Caki2 (cell line): ENCODE data around the gene PARD3B. TPM values are rescaled to one million over a fixed set of nuclear protein-coding genes. Genes with fewer than 3 reads are reported as not detected.

Experiments
- DNase-seq: peaks from one replicate; pipeline ENCODE4 v3.0.0-alpha.2; 2015; ENCODE audit warnings: low read depth
- in situ Hi-C: cut with HindIII; loops from 2 replicates; pipeline ENCODE4 v1.10.0; 2016; ENCODE audit warnings: low sequenced_read_pairs, low pct_unique_long_range_greater_than_20kb, mixed read lengths
- total RNA-seq: library from RNA; depleted of rRNA; stranded (reverse); fragments of >200 nt; shearing (Covaris generic); gene quantifications from 2 replicates; pipeline ENCODE4 v1.2.3, GENCODE V29; 2014; ENCODE audit warnings: low replicate concordance

The PARD3B gene
- total RNA-seq, 1 experiment from 2014 or later = 3.8 TPM

DNA sequence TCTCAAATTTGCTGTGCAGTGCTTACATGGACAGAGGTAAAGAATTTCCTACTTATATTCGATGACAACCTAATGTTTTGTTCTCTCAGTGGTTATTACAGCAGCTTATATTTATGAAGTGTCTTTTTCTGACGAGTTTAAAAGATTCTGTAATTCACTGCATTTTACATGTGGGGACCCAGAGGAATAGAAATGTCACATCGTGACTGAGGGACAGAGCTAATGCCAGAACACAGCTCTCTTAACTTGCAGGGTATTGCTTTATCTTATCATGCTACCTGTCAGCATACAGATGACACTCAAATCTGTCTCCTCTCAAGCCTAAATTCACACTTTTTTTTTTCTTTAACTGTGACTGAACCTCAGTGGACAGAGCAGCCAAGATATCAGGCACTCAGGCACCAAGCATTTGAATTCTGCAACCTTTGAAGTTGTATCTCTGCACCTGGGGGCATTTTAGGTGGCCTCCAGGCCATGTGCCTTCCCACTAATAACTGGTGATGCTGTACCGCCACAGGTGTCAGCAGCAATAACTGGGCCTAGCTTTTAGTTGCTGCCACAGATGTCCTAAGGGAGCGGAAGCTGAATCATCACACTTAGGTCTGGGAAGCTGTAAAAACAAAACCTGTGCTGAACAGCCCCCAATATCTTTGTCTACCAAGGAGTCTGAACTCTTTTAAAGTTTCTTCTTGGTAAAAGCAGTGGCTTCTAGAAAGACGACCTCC, 821.2 kb downstream of the PARD3B start:
- in situ Hi-C loops = no loop called here
- DNase-seq = no peak

DNA sequence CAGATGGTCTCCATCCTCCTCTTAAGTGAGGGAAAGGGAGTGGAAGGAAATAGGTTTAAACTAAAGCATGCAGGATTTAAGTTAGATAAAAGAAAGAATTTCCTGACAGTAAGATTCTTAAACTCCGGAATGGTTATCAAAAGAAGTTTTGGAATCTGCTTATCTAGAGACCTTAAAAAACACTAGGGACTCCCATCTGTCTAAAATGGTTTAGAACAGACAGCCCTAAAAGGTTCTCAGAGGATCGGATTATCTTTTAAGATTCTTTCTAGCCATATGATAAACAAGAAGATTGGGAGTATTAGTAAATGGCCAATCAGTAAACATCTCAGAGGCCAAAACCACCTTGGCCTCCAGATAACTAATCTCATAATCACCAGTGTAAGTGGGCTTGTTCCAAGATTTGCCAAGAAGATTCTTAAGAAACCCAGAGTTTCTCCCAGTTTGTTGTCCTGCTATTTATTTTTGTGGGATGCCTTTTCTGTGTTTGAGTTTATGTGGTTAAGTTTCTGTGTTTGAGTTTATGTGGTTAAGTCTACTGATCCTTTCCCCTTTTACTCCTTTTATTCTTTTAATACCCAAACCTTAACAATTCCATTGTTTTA, 822.2 kb downstream of the PARD3B start:
- in situ Hi-C loops = no loop called here
- no peak for DNase-seq

DNA sequence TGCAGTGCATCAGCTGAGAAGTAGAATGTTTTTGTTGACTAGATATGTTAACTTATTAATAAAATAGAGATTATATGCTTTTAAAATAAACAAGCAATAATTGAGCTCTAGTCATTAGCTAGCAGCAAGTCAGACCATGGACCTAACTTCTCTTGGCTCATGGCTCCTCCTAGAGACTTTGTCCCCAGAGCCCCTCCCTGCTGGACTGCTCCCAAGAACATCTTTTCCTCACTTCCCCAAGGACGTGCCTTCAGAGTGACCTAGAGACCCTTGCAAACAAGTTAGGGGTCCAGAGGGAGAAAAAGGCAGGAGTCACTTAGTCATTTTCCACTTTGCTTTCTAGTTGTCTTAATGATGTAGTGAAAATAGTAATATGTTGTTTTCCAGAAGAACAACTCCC, 824.5 kb downstream of the PARD3B start:
- DNase-seq = no peak
- in situ Hi-C loops = no loop called here

DNA sequence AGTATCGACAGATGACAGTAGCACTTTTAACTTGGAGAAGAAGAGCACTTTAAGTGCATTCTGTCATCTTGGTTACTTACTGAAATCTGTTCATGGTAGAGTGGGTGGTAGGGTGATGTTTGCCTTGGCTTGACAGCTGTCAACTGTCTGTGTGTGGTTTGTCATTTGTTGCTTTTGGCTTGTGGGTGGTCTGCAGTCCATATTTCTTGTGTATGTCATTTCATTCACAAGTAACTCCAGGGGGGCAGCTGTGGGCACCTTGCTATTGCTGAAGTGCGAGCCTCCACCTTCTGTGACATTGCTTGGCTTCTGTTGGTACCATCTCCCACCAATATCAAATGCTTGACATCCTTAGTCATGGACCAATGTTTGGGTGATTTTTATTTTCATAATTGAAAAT, 825.5 kb downstream of the PARD3B start:
- DNase-seq = no peak
- in situ Hi-C loops = no loop called here

DNA sequence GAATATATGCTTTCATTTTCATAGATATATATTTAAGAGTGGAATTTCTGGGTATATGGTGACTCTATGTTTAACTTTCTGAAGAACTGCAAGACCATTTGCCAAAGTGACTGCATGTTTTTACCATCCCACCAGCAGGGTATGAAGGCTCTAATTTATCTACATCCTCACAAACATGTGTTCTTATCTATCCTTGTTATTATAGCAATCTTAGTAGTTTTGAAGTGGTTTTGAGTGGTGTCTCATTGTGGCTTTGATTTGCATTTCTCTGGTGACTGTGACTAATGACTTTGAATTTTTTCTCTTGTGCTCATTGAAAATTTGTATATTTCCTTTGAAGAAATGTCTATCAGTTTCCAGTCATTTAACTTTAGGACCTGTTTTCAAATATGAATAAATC, 826.9 kb downstream of the PARD3B start:
- in situ Hi-C loops = no loop called here

DNA sequence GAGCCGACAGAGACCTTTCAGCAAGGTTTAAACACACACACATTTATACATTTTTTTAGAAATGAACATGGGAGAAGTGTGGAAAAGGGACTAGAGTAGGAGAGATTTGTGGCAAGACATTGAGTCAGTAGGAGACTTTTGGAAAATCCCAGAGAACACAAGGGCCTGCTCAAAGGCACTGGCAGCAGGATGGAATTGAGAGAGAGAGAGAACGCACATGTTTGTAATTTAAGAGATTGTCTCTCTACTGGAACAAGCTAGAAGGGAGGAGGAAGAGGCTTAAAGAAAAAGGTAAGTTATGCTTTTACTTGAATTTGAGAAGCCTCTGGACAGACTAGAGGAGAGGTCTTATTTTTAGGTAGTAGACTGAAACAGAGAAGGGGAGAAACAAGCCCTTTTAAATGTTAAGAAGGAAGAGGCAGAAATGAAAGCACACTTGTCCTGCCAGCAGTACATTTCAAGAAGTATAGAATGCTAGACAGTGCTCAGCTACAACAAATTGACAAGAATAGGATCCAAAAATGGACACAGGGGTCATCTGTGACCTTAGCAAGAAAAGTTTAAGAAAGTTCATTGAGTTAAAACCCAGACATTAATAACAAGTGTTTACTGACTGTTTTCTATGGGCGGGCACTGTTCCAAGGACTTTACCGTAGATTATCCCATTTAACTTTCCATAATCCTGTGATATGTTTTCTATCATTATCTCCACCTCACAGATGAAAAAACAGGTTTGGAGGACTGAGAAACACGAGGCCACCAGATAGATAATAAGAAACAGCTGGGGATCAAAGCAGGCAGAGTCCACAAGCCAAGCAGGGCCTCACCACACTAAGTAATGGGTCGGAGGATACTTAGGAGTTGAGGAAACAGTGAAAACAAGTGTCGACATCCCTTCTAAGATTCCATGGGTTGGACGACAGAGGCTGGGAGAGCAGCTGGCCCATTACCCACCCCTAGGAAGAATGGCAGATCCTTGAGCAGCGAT, 830.5 kb downstream of the PARD3B start:
- DNase-seq = no peak
- in situ Hi-C loops = no loop called here

More for the DNA sequence above, 826.9 kb downstream of the PARD3B start:
- DNase-seq = no peak

DNA sequence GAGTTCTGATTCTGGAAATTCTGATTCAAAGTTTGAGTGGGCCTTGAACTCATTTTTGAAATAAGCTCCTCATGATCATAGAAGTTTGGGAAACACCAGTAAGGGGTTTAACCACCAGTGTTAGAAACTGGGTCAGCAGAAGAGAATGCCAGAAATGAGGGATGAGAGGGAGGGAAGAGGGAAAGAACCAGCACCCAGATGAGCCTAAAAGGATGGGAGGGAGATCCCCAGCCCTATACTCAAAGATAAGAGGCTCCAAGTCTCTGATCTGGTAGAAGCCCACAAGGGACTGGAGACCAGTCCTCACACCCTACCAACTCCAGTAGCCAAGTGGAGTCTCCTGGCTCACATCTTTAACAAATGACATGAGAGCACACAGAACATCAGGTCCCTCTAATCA, 832.0 kb downstream of the PARD3B start:
- no peak for DNase-seq
- in situ Hi-C loops = no loop called here

DNA sequence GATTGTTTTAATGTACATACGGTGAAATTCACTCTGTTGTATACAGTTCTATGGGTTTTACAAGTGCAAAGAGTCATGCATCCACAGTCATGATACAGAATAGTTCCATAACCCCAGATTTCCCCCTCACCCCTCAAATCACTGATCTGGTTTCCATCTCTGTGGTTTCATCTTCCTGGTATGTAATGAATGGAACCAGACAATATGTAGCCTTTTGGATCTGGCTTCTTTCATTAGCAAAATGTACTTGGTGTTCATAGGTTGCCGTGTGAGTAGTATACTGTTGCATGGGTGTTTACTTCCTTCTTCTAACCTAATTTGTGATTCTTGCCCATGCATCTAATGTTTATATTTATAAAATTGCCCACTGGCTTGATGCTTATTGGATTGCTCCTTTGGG, 838.3 kb downstream of the PARD3B start:
- in situ Hi-C loops = no loop called here
- no peak for DNase-seq

DNA sequence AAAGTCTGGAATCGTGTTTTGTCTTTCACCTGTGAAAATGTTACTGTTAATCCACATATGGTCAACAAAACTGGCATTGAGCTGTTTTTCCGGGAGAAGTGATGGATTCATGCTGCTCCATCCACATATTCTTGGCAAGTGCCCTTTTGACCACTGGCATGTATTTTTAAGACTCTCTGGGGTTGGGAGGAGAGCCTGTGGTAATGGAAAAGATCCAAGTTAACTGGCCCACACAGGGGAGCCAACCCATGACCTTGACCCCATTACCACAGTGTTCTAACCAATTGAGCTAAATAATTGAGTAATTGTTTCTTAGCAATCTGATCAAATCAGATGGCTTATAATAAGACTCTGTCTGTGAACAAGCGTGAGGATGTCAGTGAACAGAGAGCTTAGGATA, 840.8 kb downstream of the PARD3B start:
- in situ Hi-C loops = no loop called here
- DNase-seq = no peak

DNA sequence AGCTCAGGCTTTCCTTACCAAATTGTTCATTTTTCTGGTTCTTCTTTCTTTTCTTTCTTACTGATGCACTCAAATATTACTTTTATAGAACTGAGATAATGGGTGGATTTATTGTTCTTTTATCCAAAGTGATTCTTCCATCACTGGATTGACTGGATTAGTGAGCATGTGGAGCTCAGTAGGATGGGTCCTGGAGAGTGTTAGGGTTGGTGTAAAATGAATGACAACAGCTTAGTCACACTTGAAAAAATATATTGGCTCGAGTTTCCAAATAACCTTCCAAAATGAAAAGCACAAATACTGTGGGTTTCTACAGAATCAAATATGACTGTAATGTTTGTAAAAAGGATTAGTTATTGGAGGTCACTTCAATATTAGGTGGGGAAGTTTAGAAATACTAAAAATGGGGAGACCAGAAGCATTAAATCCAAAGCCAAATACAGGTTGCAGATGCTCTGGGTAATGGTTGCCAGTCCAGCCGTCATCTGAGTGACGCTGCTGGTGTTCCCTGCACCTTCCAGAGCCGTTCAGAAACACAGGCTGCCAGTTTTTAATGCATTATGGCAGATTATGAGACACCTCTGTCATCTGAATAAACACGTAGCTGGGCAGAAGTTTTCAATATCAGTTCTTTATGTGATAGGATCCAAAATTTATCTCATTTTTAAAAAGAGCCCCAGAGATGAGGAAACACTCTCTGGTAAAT, 842.2 kb downstream of the PARD3B start:
- in situ Hi-C loops = no loop called here
- DNase-seq = no peak

DNA sequence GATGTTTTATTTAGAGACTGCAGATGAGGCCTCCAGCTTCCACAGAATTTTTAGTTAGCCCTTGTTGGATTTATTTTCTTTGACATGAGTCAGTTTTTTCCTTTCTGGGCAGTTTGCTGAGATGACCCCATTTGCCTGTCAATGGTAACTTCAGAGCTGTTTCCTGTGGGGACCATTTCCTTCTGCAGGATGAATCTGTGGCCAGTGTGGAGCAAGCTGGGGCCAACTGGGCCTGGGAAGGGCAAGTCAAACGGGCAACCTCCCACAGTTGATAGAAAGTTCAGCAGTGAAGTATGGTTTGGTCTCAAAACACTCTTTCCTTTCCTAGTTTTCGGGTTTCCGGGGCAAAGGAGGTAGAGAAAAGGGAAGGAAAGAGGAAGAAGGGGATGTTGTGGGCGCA, 845.6 kb downstream of the PARD3B start:
- no peak for DNase-seq

DNA sequence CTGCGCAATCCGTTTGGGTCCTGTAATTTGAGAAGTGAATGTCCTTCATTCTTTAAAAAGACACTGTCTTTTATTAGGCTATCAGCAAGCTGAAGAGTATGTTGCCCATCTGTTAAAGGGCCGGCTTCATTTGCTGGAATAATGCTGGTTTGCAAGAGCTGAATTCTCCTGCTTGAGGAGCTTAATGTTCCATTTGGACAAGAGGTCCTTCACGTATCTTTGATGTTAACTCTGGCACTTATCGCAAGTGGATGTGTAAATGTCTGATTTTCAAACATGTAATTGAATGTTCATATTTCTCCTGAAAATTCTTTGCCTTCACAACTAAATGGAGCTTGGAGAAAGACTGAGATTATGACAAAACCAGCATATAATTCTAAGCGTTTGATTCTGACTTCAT, 856.2 kb downstream of the PARD3B start:
- DNase-seq = no peak
- in situ Hi-C loops = no loop called here

More for the DNA sequence above, 845.6 kb downstream of the PARD3B start:
- in situ Hi-C loops = no loop called here

DNA sequence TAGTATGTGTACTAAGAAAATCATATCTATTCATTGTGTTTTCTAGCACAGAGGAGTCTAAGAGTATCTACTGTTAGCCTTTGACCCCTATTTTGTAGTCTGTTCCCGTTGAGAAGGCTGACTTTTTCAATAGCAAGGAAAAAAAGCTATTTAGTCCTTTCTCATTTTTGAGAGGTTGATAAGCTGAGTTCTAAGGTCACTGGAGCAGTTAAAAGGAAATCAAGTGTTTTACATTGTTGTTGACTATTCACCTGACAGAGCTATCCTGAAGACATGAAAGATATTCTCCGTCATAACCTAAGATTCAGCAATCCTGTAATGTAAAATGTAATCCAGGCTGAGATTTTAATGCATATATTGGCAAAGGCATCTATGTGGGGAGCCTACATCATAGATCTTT, 856.7 kb downstream of the PARD3B start:
- no peak for DNase-seq
- in situ Hi-C loops = no loop called here

DNA sequence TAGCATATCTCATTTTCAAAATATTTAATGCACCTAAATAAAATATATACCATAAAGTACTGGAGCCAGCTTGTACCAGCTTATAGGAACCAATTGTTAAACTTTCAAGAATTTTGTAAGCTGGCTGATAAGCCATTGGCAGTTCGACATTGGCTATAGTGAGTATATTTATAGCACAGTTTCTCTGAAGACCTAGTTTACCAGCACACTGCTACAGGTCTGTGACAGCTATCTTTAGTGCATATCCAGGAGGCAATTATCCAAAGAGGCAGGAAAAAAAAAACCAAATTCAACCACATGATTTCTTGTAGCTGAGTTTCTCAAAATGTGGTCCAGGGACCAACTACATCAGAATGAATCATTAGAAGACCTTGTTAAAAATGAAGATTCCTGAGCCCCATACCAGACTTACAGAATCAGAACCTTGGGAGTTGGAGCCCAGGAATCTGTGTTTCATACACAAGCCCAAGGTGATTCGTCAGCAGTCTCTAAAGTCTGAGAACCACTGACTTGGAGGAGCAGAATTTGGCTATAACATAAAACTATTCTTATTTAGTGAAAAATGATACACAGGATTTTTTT, 858.1 kb downstream of the PARD3B start:
- no peak for DNase-seq
- in situ Hi-C loops = no loop called here

DNA sequence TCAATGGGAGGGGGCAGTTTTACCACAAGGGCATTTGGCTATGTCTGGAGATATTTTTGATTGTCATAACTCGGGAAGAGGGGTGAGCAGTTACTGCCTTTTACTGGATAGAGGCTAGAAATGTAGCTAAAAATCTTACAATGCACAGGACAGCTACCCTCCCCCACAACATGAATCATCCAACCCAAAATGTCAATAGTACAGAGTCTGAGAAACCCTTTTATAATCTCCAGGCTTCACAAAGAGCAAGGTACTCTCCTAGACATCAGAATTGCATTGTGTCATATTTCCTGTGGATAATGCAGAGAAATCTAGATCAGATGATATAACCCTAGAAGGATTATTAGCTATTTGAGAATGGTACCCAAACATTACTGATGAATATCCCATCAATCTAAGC, 859.9 kb downstream of the PARD3B start:
- no peak for DNase-seq
- in situ Hi-C loops = no loop called here

DNA sequence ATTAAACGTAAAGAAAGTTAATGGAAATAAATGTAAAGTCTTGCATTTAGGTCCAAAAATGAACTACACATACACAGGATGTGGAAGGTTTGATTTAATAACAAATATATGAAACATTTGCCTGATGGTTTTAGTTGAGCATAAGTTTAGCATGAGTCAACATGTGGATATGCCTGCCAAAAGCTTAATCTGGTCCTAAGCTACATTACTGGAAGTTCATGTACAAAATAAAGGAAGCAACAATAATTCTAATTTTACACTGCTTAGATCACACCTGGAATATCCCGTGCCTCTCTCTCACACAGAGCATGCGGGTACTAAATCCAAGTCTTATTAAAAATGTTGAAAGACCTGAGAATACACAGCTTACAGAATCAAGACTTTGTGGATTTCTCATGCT, 860.5 kb downstream of the PARD3B start:
- in situ Hi-C loops = no loop called here

DNA sequence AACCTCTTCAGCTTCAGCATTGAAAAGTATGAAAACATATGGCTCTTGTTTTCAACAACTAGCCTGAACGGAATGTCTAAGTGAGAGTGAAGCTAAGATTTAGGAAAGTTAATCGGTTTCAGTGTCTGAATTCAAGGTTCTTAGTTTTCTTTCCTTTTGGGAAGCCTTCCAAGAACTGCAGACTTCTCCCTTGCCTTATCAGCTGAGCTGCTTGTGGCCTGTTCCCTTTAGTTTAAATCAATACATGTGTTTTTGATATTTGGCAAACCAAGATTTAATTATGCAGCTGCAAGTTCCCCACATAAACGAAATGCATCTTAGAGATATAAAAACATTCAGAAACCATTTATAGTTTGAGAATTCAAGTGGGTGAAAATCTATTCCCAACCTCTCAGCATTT, 862.7 kb downstream of the PARD3B start:
- in situ Hi-C loops = no loop called here
- no peak for DNase-seq

More for the DNA sequence above, 860.5 kb downstream of the PARD3B start:
- DNase-seq = no peak

DNA sequence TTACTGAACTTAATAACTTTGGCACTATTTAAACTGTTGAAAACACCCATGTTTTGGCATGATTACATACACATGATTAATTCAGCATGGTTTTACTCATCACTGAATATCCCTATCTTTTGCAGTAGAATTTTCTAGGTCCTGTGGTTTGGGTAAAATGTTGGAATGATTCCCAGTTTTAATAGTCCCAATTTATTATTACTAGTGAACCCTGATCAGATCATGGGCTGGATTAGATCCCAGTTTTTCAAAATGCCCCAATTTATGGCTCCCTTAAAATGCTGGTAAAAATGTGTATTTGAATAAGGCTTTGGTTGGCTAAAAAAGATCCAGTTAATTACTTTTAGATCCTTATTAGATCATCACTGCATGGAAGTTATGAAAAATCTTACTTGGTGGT, 863.4 kb downstream of the PARD3B start:
- in situ Hi-C loops = no loop called here
- no peak for DNase-seq
